ENCODE results near the gene RAD9B.
"Not testable (repeated sequence)": the region's sequence is repeated elsewhere in the genome, so short reads cannot be mapped to it uniquely, and the experiment has no call there.

RAD9B gene

DNA sequence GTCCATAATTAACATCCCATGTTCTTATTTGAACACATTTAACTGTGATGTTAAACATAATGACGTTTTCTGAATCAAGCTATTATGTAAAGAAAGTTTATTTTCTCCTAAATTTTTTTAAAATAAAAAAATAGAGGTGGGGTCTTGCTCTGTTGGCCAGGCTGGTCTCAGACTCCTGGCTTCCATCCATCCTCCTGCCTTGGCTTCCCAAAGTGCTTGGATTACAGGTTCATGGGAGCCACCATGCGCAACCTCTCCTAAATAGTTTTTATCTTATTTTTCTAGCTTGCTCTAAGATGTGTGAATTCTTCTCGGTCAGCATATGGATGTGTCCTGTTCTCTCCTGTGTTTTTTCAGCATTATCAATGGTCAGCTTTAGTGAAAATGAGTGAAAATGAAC, 3.2 kb downstream of the RAD9B start:
- DNase-seq (ENCODE audit: low spot score), result no peak
- TF ChIP-seq, protein P1, sequence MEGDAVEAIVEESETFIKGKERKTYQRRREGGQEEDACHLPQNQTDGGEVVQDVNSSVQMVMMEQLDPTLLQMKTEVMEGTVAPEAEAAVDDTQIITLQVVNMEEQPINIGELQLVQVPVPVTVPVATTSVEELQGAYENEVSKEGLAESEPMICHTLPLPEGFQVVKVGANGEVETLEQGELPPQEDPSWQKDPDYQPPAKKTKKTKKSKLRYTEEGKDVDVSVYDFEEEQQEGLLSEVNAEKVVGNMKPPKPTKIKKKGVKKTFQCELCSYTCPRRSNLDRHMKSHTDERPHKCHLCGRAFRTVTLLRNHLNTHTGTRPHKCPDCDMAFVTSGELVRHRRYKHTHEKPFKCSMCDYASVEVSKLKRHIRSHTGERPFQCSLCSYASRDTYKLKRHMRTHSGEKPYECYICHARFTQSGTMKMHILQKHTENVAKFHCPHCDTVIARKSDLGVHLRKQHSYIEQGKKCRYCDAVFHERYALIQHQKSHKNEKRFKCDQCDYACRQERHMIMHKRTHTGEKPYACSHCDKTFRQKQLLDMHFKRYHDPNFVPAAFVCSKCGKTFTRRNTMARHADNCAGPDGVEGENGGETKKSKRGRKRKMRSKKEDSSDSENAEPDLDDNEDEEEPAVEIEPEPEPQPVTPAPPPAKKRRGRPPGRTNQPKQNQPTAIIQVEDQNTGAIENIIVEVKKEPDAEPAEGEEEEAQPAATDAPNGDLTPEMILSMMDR (IDR thresholded peaks at IDR 0.05), result no peak
- H3K27ac ChIP-seq, result no peak overlapping the region
- no peak overlapping the region for H3K4me3 ChIP-seq

DNA sequence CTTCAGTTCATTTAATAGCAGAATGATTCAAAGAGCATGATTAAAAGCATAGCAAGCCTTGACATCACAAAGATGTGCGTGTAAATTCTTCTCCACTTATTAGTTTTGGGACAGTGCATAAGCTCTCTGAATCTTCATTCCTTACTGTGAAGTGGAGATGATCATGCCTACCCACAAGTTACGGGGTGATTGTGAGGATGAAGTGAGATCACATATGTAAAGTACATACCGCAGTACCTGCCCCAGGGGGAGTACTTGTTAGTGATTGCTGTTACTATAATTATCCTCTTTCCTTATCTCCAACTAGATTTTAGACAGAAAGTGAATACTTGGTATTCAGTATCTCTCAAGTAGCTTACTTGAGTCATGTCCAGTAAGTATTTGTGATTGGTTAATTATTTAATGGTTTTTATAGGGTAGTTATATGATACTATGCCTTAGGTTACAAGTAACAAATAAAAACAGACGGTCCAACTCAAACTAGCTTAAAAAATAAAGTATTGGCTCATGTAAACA, 6.0 kb downstream of the RAD9B start:
- TF ChIP-seq, protein P1 (IDR thresholded peaks at IDR 0.05), result no peak
- DNase-seq (ENCODE audit: low spot score), result no peak
- Histone ChIP-seq H3K27ac (no peak overlapping the region), H3K4me3 (no peak overlapping the region)

DNA sequence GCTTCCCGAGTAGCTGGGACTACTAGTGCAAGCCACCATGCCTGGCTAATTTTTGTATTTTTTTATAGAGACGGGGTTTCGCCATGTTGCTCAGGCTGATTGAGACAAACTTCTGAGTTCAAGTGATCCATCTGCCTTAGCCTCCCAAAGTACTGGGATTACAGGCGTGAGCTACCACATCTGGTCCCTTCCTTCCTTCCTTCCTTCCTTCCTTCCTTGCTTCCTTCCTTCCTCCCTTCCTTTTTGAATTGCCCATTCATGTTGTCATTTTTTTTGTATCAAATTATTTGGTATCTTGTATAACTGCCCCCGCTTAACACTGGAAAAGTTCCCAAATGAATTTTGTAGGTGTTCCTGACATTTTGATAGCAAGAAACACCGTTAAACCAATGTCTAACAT, 11.7 kb downstream of the RAD9B start:
- no peak for DNase-seq (ENCODE audit: low spot score)
- Histone ChIP-seq H3K4me3 (no peak overlapping the region), H3K27ac (no peak overlapping the region)
- TF ChIP-seq, protein P1 (IDR thresholded peaks at IDR 0.05), result no peak

DNA sequence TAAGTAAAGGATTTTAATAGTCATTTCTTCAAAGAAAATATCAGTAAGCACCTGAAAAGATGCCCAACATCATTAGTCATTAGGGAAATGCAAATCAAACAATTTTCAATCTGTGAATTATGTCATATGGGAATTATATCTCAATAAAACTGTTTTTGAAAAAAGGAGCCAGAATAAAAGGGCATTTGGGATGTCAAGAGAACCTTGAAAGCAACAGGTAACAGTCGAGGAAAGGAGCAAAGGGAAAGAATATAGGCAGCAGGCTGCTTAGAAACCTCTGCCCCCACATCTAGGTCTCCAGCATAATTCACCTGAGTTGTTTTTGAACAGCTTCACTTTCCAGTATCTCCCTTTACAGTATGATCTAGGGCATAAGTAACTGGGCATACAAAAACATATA, 12.2 kb downstream of the RAD9B start:
- Histone ChIP-seq H3K4me3 (no peak overlapping the region), H3K27ac (no peak overlapping the region)
- no peak for DNase-seq (ENCODE audit: low spot score)
- TF ChIP-seq, protein P1 (IDR thresholded peaks at IDR 0.05), result no peak

DNA sequence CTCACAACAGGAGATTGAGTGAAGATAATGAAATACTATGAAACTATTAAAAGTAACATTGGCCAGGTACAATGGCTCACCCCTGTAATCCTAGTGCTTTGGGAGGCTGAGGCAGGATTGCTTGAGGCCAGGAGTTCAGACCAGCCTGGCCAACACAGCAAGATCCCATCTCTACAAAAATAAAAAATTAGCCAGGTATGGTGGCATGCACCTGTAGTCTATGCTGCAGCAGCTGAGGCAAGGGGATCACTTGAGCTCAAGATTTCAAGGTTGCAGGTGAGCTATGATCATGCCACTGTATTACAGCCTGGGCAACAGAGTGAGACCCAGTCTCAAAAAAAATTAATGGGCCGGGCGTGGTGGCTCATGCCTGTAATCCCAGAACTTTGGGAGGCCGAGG, 14.9 kb downstream of the RAD9B start:
- H3K27ac ChIP-seq, result no peak overlapping the region
- DNase-seq (ENCODE audit: low spot score), result no peak
- TF ChIP-seq, protein P1 (IDR thresholded peaks at IDR 0.05), result no peak
- no peak overlapping the region for H3K4me3 ChIP-seq

DNA sequence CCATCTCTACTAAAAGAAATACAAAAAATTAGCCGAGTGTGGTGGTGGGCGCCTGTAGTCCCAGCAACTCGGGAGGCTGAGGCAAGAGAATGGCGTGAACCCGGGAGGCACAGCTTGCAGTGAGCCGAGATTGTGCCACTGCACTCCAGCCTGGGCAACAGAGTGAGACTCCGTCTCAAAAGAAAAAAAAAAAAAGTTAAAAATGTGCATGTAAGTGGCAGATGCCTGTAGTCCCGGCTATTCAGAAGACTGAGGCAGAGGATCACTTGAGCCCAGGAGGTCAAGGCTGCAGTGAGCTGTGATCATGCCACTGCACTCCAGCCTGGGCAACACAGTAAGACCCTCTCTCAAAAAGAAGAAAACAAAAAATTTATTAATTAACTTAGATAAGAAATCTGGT, 15.9 kb downstream of the RAD9B start:
- not testable (repeated sequence) for DNase-seq (ENCODE audit: low spot score); H3K4me3 ChIP-seq; H3K27ac ChIP-seq

DNA sequence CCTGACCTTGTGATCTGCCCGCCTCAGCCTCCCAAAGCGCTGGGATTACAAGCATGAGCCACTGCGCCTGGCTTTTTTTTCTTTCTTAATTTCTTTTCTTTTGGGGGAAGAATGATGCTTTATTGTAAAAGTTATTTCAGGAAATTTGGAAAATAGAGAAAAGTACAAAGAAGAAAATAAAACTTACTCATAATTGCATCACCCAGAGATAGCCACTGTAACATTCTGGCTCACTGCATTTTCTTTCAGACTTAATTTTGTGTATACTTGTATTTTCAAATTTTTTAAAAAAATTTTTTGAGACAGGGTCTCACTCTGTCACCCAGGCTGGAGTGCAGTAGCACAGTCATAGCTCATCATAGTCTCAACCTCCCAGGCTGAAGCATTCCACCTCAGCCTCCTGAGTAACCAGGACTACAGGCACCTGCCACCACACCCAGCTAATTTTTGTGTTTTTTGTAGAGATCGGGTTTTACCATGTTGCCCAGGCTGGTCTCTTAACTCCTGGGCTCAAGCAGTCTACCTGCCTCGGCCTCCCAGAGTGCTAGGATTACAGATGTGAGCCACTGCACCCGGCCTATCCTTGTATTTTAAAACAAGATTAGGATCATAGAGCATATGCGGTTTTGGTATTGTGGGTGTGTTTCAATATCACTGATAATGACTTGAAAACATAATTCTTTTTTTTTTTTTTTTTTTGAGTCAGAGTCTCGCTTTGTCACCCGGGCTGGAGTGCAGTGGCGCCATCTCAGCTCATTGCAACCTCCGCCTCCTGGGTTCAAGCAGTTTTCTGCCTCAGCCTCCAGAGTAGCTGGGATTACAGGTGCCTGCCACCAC, 19.0 kb downstream of the RAD9B start:
- DNase-seq (ENCODE audit: low spot score); H3K4me3 ChIP-seq; H3K27ac ChIP-seq: not testable (repeated sequence)

DNA sequence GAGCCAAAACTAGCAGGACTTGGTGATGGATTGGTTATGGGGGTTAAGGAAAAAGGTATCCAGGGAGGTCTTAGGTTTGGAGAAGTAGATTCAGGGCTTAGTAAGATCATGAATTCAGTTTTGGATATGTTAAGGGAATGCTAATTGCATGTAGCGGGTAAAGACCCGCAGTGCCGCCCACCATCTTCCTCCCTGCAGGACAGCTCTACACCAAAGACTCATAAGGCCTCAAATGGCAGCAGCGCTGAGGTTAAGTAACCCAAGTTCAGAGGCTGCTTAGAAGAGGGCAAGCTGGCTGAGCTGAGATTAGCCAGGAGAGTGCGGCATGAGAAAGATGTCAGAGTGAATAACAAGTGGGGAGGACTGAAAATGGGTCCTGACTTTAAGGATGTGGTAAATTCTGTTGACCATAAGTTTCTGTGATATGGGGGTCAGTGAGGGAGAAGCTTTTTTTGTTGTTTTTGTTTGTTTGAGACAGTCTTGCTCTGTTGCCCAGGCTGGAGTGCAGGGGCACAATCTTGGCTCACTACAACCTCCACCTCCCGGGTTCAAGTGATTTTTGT, 26.2 kb downstream of the RAD9B start:
- no peak for DNase-seq (ENCODE audit: low spot score)
- Histone ChIP-seq H3K4me3 (no peak overlapping the region), H3K27ac (no peak overlapping the region)
- TF ChIP-seq, protein P1 (IDR thresholded peaks at IDR 0.05), result no peak

Data from coronary artery (tissue), 2 donors.